Thoracic aorta endothelial cell (primary cell): ENCODE results near the gene MAGED1. TPM values are rescaled to one million over a fixed set of nuclear protein-coding genes. Genes with fewer than 3 reads are reported as not detected.

ENCODE experiments used
- small RNA-seq: library from RNA; depleted of rRNA; stranded (forward); fragments of <200 nt; gene quantifications from one replicate; pipeline ENCODE3, GENCODE V24; 2012
- total RNA-seq: library from RNA; depleted of rRNA; stranded (reverse); fragments of >200 nt; gene quantifications from 2 replicates; pipeline ENCODE4 v1.2.3, GENCODE V29; 2012

Gene MAGED1, protein sequence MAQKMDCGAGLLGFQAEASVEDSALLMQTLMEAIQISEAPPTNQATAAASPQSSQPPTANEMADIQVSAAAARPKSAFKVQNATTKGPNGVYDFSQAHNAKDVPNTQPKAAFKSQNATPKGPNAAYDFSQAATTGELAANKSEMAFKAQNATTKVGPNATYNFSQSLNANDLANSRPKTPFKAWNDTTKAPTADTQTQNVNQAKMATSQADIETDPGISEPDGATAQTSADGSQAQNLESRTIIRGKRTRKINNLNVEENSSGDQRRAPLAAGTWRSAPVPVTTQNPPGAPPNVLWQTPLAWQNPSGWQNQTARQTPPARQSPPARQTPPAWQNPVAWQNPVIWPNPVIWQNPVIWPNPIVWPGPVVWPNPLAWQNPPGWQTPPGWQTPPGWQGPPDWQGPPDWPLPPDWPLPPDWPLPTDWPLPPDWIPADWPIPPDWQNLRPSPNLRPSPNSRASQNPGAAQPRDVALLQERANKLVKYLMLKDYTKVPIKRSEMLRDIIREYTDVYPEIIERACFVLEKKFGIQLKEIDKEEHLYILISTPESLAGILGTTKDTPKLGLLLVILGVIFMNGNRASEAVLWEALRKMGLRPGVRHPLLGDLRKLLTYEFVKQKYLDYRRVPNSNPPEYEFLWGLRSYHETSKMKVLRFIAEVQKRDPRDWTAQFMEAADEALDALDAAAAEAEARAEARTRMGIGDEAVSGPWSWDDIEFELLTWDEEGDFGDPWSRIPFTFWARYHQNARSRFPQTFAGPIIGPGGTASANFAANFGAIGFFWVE
- 139 and 187 TPM in 2 replicates for total RNA-seq

GRCh38 chrX:51892921-51893745, at the start of gene MAGED1:
Gene MAGED1 (plus strand): TSS chrX:51893623. CDS start chrX:51894305, 682 bp downstream.

Small RNA genes lying within 50 kb of the gene (small RNA-seq; reads per million reads assigned to genes)
- gene AL929410.2 (not detected), gene RNU6-504P (not detected)

Other genes starting within 250 kb of the MAGED1 start
- gene CENPVL2, start 210.8 kb upstream of the MAGED1 start, total RNA-seq = not detected in 2 replicates
- not detected in 2 replicates for gene CENPVL1, start 183.1 kb upstream of the MAGED1 start, total RNA-seq
- 9.5 and 9.7 TPM in 2 replicates for gene GSPT2, start 150.2 kb upstream of the MAGED1 start, total RNA-seq
- 1.2 and 7.1 TPM in 2 replicates for gene MAGED4B, start 175.6 kb downstream of the MAGED1 start, total RNA-seq